Astrocyte (in vitro differentiated cells and primary cell): ENCODE measurements around the gene MYBPC1.

ENCODE experiments used
- CTCF ChIP-seq: IDR thresholded peaks from 2 replicates; pipeline ENCODE4 v1.5.1; 2011; ENCODE audit warnings: low read depth, mild to moderate bottlenecking, inconsistent platforms, low read length, moderate library complexity; ENCODE audit not compliant: insufficient read depth
- EZH2 ChIP-seq: IDR thresholded peaks from 2 replicates; pipeline ENCODE4 v1.6.1; 2012; ENCODE audit warnings: mild to moderate bottlenecking, low read length, inconsistent platforms; ENCODE audit not compliant: insufficient read depth

GRCh38 chr12:101653030-101653429 is 58.3 kb downstream of the MYBPC1 start:
- TF ChIP-seq CTCF (no peak), EZH2 (no peak)
